Measurements from ENCODE around the gene ARHGAP42.

Gene ARHGAP42

DNA sequence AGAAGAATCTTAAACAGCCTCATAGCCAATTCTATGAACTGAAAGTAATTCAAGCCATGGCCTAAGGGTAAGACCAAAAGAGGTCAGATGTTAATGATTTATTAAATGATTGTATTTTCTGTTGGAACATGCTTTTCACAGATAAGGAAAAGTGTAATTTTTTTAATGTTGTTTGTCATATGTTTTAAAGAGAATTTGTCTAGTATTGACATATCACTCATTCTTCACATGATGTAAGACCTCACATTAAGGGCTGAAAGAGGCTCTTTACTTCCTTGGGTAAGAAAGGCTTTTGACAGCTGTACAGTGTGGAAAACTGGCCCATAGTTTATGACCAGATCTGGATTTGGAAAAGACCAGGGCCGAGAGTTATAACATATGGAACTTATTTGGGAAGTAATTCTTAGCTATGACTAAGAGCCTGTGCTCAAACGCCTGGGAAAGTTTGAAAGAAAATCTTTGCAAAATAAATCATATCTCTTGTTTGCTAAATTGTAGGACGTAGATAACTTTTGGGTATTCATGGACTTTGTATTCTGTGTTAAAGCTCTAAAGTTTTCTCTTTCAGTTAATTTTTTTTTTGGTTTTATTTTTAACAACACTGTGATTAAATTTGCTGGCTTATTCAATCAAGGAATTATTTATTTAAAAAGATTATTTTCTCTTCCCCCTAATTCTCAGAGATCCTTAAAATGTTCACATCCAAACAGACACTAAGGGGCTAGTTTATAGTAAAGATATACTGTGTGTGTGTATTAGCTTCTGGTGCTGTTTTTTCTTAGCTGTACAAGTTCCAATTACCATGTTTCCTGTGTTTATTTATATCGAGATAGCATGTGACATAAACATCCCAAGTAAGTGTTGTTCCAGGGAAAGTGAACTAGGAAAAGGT is 162.2 kb downstream of the ARHGAP42 start:
- DNase-seq: no peak

- DNase-seq: no peak
Measured at GRCh38 chr11:100849901-100850235, 162.8 kb downstream of the ARHGAP42 start.

- no peak for DNase-seq
Measured at GRCh38 chr11:100851147-100851546, 164.1 kb downstream of the ARHGAP42 start.

DNA sequence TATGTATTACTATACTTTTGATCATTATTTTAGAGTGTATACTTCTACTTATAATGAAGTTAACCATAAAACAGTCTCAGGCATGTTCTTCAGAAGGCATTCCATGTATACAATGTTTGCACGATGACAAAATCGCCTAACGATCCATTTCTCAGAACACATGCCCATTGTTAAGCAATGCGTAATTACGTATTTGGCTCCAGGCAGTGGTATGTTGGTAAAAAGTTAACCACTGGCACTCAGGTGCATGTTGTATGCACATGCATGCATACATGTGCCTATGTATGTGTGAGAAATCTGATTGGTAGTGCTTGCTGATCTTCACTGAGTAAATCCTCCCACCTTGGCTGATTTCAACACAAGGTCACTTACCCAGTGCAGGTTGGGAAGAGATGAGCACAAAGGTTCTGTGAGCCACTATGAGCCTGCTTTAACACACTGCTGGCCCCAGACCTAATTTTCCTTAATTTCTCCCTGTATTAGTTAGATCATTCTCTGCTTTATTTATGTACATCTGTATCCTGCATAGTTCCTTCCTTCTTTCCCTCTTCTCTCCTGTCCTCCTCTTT is 164.6 kb downstream of the ARHGAP42 start:
- DNase-seq: no peak

DNA sequence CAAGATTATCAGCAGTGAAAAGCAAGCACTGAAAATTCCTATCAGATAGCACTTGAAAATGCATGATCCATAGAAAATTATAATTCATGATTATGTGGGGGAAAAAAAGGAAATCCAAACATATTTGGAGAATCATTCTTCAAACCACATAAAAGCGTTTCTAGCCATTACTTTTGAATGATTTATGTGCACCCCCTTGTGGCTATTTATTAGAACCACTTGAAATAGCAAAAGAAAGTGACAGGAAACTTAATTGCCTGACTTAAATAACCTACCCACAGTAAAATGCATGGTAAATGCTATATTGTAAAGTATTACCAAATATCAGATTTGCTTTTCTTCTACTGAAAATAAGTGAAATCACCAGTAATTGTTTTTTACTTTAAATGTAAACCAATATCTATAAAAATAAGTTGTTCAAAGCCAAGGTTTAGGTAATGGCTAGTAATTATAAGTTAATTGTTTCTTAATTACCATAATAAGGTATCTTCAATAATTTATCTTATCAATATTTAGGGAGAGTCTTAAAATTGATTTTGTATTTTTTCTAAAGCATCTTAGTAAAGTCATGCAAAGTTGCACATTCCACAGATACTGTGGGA is 168.5 kb downstream of the ARHGAP42 start:
- DNase-seq: peak; percentile 10 to 48

GRCh38 chr11:100857236-100858005 is 170.3 kb downstream of the ARHGAP42 start:
- no peak for DNase-seq

DNA sequence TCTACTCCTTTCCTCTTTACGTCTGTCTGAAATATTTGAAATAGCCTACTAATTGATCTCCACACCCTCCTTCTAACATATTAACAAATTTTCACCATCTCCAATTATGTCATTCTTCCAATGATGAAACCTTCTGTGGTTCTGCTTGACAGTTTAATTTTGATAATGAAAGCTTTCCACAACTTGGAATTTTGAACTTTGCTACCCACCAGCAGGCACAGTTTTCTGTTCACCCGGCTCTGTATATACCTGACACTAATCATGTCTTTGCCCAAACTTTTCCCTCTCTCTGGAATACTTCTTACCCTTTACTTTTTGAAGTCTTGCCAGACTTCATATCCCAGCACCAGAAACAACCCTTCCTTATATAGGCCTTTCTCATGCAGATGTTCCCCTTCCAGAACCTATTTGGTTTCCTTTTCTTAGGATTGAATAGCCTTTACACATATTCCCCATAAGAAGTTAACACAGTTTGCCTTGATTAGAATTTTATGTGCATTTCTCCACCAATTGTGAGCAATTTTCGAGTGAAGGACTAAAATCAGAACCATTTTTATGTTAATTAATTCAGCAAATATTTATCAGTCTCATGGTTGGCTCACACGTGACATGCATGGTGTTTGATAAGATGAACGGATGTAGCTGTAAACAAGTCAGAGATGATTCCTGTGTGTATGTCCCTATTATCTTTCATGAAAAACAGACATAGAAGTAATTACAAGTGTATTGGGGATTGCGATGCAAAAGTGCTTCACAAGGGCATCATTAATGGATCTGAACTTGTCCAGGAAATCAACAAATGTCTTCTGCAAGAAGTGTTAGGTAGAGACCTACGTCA is 173.4 kb downstream of the ARHGAP42 start:
- DNase-seq: no peak

DNA sequence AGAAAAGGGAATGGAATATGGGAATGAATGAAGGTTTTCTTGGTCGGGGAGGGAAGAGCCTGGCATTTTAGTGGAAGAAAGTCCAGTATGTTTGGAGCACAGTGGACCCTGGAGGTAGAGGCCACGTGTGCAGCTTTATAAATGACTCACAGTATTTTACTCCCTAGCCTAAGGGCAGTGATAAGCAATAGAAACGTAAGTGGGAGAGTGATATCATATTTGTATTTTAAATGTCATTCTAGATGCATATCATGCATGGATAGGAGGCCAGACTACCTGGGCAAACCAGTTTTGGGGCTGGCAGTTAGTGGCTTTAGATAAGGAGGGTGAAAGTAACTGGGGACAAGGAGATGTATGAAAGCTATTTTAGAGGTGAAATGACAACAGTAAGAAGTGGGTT is 174.1 kb downstream of the ARHGAP42 start:
- DNase-seq: no peak

DNA sequence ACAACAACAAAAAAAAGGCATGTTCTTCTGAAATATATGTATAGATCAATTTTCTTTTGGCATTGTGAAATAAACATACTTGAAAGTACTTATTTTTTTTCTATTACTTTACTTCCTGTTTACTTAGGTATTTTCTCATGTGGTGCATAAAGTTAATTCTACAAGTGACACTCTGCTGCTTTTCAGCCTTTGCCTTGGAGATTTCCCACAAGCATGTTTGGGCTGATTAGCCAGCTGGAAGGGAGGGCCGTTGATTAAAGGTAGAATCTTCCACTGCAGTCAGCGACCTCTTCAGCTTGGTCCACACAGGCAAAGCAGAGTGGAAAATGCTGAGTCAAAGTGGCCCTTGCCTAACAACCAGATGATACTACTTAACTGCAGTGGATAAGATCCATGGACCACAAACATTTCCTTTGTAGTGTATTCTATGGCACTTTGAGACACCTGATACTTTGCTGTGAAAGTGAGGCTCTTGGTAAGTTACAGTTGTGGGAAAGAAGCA is 176.0 kb downstream of the ARHGAP42 start:
- no peak for DNase-seq

- no peak for DNase-seq
Measured at GRCh38 chr11:100865443-100866065, 178.5 kb downstream of the ARHGAP42 start.

DNA sequence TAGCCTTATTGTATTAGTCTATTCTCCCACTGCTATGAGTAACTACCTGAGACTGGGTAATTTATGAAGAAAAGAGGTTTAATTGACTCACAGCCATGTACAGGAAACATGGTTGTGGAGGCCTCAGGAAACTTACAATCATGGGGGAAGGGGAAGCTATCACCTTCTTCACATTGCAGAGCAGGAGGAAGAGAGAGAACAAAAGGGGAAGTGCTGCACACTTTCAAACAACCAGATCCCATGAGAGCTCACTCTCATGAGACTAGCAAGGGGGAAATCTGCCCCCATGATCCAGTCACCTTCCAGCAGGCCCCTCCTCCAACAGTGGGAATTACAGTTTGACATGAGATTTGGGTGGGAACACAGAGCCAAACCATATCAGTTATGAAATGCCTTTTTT is 179.4 kb downstream of the ARHGAP42 start:
- no peak for DNase-seq

- DNase-seq: no peak
Measured at GRCh38 chr11:100867606-100868005, 180.5 kb downstream of the ARHGAP42 start.

DNA sequence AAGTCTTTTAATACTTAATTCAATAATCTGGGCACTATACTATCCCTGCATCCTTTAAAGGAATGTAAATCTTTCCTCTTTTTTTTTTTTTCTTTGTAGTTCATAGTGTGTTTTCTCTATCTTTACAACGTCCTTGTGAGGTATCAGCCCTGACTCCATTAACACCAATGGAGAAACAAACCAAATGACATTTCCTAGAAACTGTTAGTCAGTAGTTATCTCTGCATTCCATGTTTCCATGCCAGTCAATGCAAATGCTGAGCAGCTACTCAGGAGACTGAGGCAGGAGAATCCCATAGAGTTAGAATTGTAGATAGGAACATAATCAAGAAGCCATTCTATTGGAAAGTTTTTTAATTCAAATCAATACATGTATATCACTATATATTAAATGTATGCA is 182.2 kb downstream of the ARHGAP42 start:
- no peak for DNase-seq

GRCh38 chr11:100870138-100870537 is 183.1 kb downstream of the ARHGAP42 start:
- no peak for DNase-seq

- DNase-seq: no peak
Measured at GRCh38 chr11:100872951-100873740, 186.1 kb downstream of the ARHGAP42 start.

DNA sequence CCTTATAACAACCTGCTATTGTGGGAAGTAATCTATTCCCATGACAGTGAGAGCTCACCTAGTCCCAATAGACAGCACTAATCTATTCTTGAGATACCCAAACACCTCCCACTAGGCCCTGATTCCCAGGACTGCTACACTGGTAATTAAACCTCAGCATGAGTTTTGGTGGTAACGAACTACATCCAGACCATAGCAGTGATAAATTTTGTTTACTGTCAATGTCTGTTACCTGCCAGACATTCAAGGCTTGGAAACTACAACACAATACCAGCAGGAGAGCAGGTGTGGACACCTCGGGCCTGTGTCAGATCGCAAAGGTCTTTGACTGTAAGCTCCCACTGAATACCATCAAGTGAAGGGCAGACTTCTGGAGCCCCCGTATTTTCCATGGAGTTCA is 187.1 kb downstream of the ARHGAP42 start:
- no peak for DNase-seq

DNA sequence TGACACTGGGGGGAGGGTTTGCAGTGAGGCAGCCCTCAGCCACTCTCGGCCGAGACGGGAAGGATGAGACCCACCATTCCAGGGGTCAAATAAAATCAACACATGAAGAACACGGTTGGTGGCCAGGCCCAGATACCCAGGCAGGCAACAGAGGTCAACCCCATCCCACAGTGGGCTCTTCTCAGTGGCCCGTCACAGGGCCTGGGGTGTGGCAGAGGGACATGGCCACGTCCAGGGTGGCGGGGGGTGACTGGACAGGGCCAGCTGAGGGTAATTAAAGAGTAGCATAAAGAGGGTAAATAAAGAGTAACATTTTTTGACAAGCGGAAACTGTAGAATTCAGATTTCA is 188.4 kb downstream of the ARHGAP42 start:
- DNase-seq: no peak

GRCh38 chr11:100876815-100877520 is 189.9 kb downstream of the ARHGAP42 start:
- DNase-seq: no peak

- DNase-seq: no peak
Measured at GRCh38 chr11:100878474-100878873, 191.4 kb downstream of the ARHGAP42 start.

DNA sequence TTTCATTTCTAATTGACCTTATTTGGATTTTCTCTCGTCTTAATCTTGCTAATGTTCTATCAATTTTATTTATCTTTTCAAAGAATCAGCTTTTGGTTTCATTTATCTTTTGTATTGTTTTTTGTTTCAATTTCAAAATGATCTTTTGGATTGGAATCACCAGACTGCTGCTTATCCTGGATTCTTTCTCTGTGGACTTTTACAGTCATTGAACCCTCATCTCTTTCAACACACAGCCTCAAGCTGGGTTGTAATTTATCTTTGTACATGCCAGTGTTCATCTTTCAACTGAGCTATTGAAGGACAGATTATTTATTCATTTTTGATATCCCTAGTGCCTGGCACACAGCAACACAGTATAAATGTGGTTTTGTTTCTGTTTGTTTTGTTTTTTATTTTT is 195.9 kb downstream of the ARHGAP42 start:
- no peak for DNase-seq

Data from inflammatory macrophage treated with lipopolysaccharide for 1 hour (primary cell).